ENCODE data around the gene SRM. TPM values are rescaled to one million over a fixed set of nuclear protein-coding genes. Genes with fewer than 3 reads are reported as not detected.
A peak's percentile ranks its signal among the peaks of the same experiment; 100 is the strongest.

Gene SRM
- total and polyA plus RNA-seq, 4 donors: 8.6 to 59.1 (median 24.3) TPM

DNA sequence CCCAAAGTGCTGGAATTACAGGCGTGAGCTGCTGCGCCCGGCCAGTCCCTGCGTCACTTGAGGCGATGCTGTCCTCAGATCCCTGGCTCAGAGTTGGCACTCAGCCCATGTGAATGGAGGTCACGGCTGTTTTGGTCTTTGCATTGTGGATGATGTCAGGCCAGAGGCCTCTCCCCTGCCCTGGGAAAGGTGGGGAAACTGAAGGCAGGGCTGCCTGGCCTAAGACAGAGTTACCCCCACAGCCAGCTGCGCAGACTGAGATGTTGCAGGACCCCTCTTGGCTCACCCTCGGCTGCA lies 13.6 kb downstream of the SRM start:
- H3K4me3 ChIP-seq (ENCODE audit: low read depth in 1 of 3, low read length in 3 of 3): peak overlapping the region; percentile 61 to 97 (median 73)
- peak overlapping the region; percentile 61 to 92 for H3K9ac ChIP-seq (ENCODE audit: low read depth in 1 of 2, low read length in 2 of 2)
- WGBS: 28% methylated on average over 8 of the region's 8 CpGs
- H3K9me3 ChIP-seq (ENCODE audit: control insufficient read depth in 4 of 4, low read length in 3 of 4): no peaks in the 10 kb centered on the region
- peaks cover 10 to 24% (median 16%) of the 10 kb centered on the region in 4 donors for H3K36me3 ChIP-seq (ENCODE audit: control insufficient read depth in 4 of 4, insufficient read depth in 3 of 4, low read depth in 1 of 4, low read length in 3 of 4)
- H3K4me1 ChIP-seq (ENCODE audit: control insufficient read depth in 4 of 4, insufficient read depth in 4 of 4, low read length in 3 of 4): peaks cover 2 to 11% (median 8%) of the 10 kb centered on the region in 4 donors
- peak overlapping the region; percentile 78 to 100 for H3K27ac ChIP-seq (ENCODE audit: low read depth in 1 of 2, low read length in 2 of 2)
- TF ChIP-seq RAD21 (IDR thresholded peaks at IDR 0.05): no peak
- TF ChIP-seq, protein P1, sequence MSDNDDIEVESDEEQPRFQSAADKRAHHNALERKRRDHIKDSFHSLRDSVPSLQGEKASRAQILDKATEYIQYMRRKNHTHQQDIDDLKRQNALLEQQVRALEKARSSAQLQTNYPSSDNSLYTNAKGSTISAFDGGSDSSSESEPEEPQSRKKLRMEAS (IDR thresholded peaks at IDR 0.05): no peak
- TF ChIP-seq HNF4A (conservative IDR thresholded peaks at IDR 0.05): peak in 1 of 2 donors; percentile 67
- TF ChIP-seq GABPA (IDR thresholded peaks at IDR 0.05 in 1 of 2, conservative IDR thresholded peaks at IDR 0.05 in 1 of 2): no peak
- peak; percentile 86 to 89 for TF ChIP-seq RXRA (IDR thresholded peaks at IDR 0.05)
- peak in 1 of 2 donors; percentile 37 for TF ChIP-seq EGR1 (IDR thresholded peaks at IDR 0.05; ENCODE audit: low read depth in 2 of 2)
- TF ChIP-seq, protein P2, sequence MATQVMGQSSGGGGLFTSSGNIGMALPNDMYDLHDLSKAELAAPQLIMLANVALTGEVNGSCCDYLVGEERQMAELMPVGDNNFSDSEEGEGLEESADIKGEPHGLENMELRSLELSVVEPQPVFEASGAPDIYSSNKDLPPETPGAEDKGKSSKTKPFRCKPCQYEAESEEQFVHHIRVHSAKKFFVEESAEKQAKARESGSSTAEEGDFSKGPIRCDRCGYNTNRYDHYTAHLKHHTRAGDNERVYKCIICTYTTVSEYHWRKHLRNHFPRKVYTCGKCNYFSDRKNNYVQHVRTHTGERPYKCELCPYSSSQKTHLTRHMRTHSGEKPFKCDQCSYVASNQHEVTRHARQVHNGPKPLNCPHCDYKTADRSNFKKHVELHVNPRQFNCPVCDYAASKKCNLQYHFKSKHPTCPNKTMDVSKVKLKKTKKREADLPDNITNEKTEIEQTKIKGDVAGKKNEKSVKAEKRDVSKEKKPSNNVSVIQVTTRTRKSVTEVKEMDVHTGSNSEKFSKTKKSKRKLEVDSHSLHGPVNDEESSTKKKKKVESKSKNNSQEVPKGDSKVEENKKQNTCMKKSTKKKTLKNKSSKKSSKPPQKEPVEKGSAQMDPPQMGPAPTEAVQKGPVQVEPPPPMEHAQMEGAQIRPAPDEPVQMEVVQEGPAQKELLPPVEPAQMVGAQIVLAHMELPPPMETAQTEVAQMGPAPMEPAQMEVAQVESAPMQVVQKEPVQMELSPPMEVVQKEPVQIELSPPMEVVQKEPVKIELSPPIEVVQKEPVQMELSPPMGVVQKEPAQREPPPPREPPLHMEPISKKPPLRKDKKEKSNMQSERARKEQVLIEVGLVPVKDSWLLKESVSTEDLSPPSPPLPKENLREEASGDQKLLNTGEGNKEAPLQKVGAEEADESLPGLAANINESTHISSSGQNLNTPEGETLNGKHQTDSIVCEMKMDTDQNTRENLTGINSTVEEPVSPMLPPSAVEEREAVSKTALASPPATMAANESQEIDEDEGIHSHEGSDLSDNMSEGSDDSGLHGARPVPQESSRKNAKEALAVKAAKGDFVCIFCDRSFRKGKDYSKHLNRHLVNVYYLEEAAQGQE (IDR thresholded peaks at IDR 0.05): no peak
- peak; percentile 55 for TF ChIP-seq SP1 (IDR thresholded peaks at IDR 0.05)
- TF ChIP-seq, protein P3, sequence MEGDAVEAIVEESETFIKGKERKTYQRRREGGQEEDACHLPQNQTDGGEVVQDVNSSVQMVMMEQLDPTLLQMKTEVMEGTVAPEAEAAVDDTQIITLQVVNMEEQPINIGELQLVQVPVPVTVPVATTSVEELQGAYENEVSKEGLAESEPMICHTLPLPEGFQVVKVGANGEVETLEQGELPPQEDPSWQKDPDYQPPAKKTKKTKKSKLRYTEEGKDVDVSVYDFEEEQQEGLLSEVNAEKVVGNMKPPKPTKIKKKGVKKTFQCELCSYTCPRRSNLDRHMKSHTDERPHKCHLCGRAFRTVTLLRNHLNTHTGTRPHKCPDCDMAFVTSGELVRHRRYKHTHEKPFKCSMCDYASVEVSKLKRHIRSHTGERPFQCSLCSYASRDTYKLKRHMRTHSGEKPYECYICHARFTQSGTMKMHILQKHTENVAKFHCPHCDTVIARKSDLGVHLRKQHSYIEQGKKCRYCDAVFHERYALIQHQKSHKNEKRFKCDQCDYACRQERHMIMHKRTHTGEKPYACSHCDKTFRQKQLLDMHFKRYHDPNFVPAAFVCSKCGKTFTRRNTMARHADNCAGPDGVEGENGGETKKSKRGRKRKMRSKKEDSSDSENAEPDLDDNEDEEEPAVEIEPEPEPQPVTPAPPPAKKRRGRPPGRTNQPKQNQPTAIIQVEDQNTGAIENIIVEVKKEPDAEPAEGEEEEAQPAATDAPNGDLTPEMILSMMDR (IDR thresholded peaks at IDR 0.05; ENCODE audit: low read depth, low read length, missing input control): no peak
- TF ChIP-seq, protein P4, sequence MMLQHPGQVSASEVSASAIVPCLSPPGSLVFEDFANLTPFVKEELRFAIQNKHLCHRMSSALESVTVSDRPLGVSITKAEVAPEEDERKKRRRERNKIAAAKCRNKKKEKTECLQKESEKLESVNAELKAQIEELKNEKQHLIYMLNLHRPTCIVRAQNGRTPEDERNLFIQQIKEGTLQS (IDR thresholded peaks at IDR 0.05): peak; percentile 33
- no peak for TF ChIP-seq FOXA2 (IDR thresholded peaks at IDR 0.05)
- TF ChIP-seq HNF4G (IDR thresholded peaks at IDR 0.05): peak; percentile 12
- no peak for TF ChIP-seq TAF1 (conservative IDR thresholded peaks at IDR 0.05)
- peak; percentile 31 for TF ChIP-seq NR2F2 (IDR thresholded peaks at IDR 0.05)
- TF ChIP-seq JUND (IDR thresholded peaks at IDR 0.05): peak in 1 of 2 donors; percentile 40
- no peak for TF ChIP-seq FOXA1 (IDR thresholded peaks at IDR 0.05)
- TF ChIP-seq YY1 (IDR thresholded peaks at IDR 0.05): peak; percentile 80
- TF ChIP-seq, protein P5, sequence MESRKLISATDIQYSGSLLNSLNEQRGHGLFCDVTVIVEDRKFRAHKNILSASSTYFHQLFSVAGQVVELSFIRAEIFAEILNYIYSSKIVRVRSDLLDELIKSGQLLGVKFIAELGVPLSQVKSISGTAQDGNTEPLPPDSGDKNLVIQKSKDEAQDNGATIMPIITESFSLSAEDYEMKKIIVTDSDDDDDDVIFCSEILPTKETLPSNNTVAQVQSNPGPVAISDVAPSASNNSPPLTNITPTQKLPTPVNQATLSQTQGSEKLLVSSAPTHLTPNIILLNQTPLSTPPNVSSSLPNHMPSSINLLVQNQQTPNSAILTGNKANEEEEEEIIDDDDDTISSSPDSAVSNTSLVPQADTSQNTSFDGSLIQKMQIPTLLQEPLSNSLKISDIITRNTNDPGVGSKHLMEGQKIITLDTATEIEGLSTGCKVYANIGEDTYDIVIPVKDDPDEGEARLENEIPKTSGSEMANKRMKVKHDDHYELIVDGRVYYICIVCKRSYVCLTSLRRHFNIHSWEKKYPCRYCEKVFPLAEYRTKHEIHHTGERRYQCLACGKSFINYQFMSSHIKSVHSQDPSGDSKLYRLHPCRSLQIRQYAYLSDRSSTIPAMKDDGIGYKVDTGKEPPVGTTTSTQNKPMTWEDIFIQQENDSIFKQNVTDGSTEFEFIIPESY (IDR thresholded peaks at IDR 0.05): no peak
- DNase-seq (ENCODE audit: low spot score): no peak
- H3K27me3 ChIP-seq (ENCODE audit: control insufficient read depth in 4 of 4, insufficient read depth in 4 of 4, low read length in 3 of 4): no peaks in the 10 kb centered on the region

All from liver (tissue), 9 donors.